T1000 (cell line): Measurements from ENCODE around the gene TIMP2.
A peak's percentile ranks its signal among the peaks of the same experiment; 100 is the strongest.
"Not testable (repeated sequence)": the region's sequence is repeated elsewhere in the genome, so short reads cannot be mapped to it uniquely, and the experiment has no call there.

Source experiments
- DNase-seq: peaks from one replicate; lab custom pipeline; 2025; ENCODE audit warnings: mixed read lengths; lab: John Stamatoyannopoulos, UW

TIMP2 gene

GRCh38 chr17:78954684-78955083 is 29.5 kb upstream of the TIMP2 start:
- no peak for DNase-seq

DNA sequence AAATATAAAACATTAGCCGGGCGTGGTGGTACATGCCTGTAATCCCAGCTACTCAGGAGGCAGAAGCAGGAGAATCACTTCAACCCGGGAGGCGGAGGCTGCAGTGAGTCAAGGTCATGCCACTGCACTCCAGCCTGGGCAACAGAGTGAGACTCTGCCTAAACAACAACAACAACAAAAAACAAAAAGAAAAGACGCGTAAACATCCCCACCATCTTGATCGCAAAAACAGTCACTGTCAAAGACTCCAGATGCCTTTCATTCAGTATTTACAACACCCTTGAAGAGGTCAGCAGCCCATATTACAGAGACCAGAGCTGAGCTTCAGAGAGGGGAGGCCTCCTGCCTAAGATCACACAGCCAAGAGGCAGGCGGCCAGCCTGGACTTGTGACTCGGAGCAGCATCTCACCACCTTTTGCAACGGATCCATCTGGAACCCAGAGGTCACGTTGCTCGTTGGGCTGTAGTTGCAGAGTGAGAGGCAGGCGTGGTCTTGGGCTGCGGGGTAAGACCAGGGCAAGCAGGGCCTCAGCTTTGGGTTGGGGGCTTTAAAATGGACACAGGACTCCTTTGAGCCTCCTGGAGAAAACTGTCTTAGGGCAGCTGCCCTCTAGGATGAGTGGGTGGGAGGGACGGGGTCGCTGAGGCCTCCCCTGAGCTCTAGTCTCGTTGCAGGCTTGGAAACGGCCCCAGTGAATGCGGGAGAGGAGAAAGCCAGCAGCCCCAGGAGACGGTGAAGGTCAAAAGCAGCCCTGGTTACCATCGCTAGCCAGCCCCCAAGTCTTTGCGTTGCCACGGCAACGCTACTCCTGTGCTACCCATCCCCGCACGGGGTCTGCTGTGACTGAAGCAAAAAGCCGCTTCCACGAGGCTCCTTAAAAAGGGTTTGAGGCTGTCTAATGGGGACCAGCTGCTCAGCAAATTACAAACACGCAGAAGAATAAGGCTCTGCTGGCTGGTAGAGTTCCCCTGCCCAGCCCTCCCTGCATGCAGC is 28.5 kb upstream of the TIMP2 start:
- DNase-seq: no peak

GRCh38 chr17:78952706-78953105 is 27.5 kb upstream of the TIMP2 start:
- DNase-seq: no peak

GRCh38 chr17:78951967-78952551 is 26.9 kb upstream of the TIMP2 start:
- DNase-seq: no peak

DNA sequence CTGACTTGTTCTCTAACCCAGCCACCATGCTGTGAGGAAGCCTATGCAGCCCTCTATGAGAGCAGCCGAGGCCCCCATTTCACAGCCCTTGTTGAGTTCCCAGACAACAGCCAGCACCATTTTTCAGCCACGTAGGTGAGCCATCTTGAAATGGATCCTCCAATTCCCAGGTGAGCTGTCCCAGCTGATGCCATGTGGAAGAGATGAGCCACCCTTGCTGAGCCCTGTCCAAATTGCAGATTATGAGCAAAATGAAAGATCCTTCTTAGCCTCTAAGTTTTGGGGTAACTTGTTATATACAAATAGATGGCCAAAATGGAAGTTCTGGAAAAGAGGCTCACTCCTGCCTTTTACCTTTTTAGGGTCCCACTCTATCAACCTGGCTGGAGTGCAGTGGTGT is 25.7 kb upstream of the TIMP2 start:
- DNase-seq: no peak

DNA sequence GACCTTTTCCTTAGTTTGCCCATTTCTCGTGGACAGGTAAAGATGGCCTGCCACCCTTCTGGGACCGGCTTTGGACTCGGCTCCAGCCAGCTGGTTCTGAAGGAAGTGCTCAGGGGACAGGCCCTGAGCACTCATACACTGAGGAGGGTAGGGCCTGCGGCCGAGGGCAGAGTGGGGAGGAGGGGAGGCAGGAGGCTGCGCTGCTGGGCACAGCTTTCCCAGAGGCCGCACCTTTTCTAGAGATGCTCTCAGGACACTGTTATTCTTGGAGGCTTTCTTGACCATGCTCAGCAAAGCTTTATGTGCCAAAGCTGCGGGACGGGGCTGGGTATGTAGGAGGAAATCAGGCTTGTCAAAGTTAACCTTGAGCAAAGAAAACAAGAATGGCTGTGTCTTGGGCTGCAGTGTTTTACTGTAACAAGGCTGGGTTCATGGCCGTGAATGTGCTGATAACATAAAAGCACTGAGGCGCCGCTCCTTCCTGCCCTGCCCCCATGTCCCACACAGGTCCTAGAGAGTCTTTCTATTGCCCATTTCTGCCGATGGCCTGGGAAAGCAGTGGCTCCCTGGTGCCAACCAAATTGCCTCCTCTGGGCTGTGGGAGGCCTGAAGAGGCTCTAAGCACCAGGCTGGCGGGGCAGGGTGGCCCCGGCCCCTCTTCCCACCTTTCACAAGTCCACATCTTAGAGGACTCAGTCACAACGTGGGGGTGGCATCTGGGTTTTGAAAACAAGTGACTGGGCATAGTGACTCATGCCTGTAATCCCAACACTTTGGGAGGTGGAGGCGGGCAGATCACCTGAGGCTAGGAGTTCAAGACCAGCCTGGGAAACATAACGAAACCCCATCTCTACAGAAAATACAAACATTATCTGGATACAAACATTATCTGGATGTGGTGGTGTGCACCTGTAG is 22.3 kb upstream of the TIMP2 start:
- no peak for DNase-seq

DNA sequence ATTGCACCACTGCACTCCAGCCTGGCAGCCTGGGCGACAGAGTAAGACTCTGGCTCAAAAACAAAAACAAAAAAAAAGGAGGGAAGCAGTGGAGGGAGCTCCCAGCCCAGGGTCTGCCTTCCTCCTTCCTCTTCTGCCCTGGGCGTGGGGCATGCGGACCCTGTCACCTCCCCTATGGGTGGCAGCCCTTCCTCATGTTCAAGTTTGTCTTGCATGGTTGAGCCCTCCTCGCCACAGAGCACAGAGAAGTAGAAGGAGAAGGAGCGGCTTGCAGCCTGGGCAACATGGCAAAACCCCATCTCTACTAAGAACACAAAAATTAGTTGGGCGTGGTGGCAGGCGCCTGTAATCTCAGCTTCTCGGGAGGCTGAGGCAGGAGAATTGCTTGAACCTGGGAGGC is 21.4 kb upstream of the TIMP2 start:
- DNase-seq: no peak

GRCh38 chr17:78946131-78946530 is 20.9 kb upstream of the TIMP2 start:
- DNase-seq: no peak

- DNase-seq: not testable (repeated sequence)
Measured at GRCh38 chr17:78945455-78945854, 20.3 kb upstream of the TIMP2 start.

- DNase-seq: no peak
Measured at GRCh38 chr17:78944956-78945355, 19.8 kb upstream of the TIMP2 start.

DNA sequence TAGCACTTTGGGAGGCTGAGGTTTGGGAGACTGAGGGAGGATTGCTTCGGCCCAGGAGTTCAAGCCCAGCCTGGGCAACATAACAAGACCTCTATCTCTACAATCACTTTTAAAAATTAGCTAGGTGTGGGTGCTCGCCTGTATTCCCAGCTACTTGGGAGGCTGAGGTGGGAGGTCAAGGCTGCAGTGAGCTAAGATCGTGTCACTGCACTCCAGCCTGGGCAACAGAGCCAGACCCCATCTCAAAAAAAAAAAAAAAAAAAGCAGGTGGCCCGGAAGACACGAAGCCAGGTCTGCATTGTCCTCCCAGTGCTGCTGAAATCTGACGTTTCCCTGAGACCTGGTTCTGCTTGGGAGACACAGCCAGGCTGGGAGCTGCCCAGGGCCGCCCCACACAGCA is 18.8 kb upstream of the TIMP2 start:
- DNase-seq: no peak

DNA sequence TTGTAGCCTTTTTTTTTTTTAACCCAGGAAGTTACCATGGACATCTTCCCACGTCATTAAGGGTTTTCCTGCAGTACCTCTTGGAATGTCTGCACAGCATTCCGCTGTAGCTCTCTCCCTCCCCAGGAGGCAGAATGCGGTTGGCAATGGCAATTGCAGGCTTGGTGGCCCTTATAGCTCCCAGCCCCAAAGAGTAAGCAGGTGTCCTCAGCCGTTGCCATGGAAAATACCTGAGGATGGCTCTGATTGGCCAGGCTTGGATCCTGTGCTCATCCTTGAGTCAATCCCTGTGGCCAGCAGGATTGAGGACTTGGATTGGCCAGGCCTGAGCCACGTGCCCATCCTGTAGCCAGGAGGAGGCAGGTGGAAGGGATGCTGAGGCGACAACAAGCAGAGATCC is 15.5 kb upstream of the TIMP2 start:
- no peak for DNase-seq

- DNase-seq: no peak
Measured at GRCh38 chr17:78940258-78940657, 15.1 kb upstream of the TIMP2 start.

DNA sequence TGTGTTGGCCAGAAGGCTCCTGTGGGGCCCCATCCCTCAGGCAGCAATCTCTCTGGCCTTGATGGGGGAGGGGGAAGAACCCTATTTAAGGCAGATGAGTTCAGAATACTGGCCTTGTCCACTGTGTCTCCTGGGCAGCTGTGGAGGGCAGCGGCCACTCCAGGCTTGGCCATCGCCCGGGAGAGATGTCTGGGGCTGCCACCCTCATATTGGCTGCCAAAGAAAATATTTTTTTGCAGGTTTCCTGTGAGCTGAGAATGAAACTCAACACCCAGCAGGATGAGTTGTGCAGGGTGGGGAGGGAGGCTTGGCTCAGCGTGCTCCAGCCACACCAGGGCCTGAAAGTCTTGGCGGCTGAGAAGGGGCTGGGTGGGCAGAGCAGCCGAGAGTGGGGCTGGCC is 14.4 kb upstream of the TIMP2 start:
- no peak for DNase-seq

DNA sequence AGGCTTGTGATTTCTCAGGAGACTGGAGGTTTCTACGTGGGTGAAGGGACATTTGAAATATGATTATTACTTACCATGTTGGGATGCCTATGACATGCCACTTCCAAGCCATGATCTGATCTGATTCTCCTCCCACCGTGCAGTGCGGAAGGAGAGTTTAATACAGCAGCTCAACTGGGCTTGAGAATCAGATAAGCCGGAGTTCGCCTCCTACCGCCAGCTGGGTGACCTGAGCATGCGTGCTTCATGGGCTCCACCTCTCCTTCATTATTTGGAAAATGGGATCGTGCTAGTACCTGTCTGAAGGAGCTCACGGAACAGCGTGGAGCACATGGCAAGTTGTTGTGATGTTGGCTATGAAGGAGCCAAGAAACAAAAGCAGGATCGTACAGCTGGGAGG is 12.4 kb upstream of the TIMP2 start:
- DNase-seq: no peak

GRCh38 chr17:78935419-78936323 is 10.5 kb upstream of the TIMP2 start:
- DNase-seq: peak; percentile 88

- DNase-seq: no peak
Measured at GRCh38 chr17:78934681-78935418, 9.7 kb upstream of the TIMP2 start.

DNA sequence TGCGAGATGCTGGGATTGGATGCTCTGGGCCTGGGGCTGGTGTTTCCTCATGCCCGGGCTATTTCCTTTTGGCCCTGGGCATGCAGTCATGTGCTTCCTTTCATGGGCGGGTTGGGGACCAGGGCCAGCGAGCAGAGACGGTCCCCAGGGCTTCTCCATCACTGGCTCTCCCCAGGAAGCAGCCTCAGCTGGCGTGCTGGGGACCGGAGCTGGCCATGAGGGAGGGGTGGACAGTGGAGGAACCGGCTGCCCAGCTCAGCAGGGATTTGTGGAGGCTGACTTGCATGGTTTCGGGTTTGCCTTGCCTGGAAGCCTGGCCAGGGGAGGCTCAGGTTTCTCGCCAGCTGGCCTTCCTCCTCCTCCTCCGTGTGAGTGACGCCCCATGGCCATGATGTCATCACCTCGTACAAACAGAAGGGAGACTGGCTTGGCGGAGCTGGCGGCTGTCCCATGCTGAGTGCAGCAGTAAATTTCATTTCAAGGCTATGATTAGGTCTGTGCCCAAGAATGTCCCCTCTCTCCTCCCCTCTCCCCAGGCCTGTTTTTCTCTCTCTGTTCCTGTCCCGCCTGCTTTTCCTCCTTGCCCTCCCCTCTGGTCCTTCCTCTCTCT is 8.9 kb upstream of the TIMP2 start:
- DNase-seq: peak; percentile 95

DNA sequence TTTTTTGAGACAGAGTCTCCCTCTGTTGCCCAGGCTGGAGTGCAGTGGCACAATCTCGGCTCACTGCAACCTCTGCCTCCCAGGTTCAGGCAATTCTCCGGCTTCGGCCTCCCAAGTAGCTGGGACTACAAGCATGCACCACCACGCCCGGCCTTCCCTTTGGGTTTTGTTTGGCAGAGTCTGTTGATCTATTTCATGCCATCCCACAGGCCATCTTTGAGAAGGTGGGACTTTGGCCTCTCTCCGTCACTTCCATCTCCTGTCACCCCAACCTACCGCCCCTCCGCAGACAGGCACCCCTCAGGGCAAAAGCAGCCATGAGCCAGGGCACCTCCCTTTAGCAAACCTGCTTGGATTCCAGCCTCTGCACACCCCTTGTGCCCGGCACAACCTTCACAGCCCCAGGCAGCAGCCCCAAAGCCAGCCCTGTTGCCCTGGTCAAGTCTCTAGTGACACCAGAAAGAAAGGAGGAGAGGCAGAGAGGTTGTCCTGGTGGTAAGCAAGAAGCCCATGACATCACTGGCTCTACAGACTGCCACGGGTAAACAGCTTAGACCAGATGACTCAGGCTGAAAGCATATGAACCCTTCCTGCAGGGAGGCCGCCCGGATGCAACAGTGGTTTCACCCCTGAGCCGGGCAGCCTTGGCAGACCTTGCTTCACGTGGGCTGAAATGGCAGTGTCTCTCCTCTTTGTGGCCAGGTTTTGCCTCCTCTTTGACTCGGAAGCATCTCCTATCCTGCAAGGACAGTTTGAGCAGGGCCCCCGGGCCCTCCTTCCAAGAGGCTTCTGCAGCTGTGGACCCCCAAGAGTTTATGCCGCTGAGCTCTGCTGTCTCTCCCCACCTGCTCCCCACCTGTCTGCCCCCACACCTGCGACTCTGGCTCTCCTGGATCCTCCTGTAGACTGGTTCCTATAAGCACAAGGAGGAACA is 8.1 kb upstream of the TIMP2 start:
- peak; percentile 70 for DNase-seq
